Upper lobe of right lung (tissue), 1 donor: Measurements from ENCODE around the gene RBM5. TPM values are rescaled to one million over a fixed set of nuclear protein-coding genes. Genes with fewer than 3 reads are reported as not detected.

Experiments
- ATAC-seq: fragments of 200-7000 bp; cut with Tn5 transposase; one replicate; pipeline ENCODE4 v1.9.1; 2020; ENCODE audit warnings: mild to moderate bottlenecking, moderate library complexity
- DNase-seq: peaks from one replicate; pipeline ENCODE4 v3.0.0-alpha.2; 2020
- H3K27ac ChIP-seq: fragments of 200-600 bp; one replicate; pipeline ENCODE4 v1.8.0; 2022
- H3K27me3 ChIP-seq: fragments of 200-600 bp; one replicate; pipeline ENCODE4 v1.8.0; 2022; ENCODE audit warnings: mild to moderate bottlenecking
- H3K36me3 ChIP-seq: fragments of 200-600 bp; one replicate; pipeline ENCODE4 v1.8.0; 2022
- H3K4me1 ChIP-seq: fragments of 200-600 bp; one replicate; pipeline ENCODE4 v1.8.0; 2022
- H3K4me3 ChIP-seq: fragments of 200-600 bp; one replicate; pipeline ENCODE4 v1.8.0; 2022; ENCODE audit warnings: mild to moderate bottlenecking
- H3K9me3 ChIP-seq: fragments of 200-600 bp; one replicate; pipeline ENCODE4 v1.8.0; 2022
- intact Hi-C: fragments of 100-400 bp; cut with DNase I; formaldehyde crosslinking; loops from one replicate; pipeline ENCODE4 v1.11.0; 2022
- long read RNA-seq: library from polyadenylated mRNA; unstranded; transcript quantifications from one replicate; pipeline ENCODE4 v2.0.0, GENCODE V29; 2021
- total RNA-seq: library from RNA; stranded (reverse); fragmentation: NEBNext Ultra II Directional; extraction: Animal tissue kit (Norgen Biotek cat#: 25700); gene quantifications from one replicate; pipeline ENCODE4 v1.2.1, GENCODE V29; 2021
- TF ChIP-seq, protein P1 (sequence below): fragments of 200-600 bp; IDR thresholded peaks from one replicate; pipeline ENCODE4 v1.8.0; 2022; ENCODE audit warnings: antibody characterized with exemption
- donor health status: DM: no; HTN: yes; CAD: no; lungs with severe emphysema.

The RBM5 gene
- total RNA-seq: 161 TPM
- long read RNA-seq, transcript RBM5-201 (25 exons, 3,188 nt): major isoform, 33 of 82 reads
- long read RNA-seq, partial matches to known transcripts: 17 of 82 reads
- long read RNA-seq, other reads (novel, unspliced or antisense): 31 of 82 reads

DNA sequence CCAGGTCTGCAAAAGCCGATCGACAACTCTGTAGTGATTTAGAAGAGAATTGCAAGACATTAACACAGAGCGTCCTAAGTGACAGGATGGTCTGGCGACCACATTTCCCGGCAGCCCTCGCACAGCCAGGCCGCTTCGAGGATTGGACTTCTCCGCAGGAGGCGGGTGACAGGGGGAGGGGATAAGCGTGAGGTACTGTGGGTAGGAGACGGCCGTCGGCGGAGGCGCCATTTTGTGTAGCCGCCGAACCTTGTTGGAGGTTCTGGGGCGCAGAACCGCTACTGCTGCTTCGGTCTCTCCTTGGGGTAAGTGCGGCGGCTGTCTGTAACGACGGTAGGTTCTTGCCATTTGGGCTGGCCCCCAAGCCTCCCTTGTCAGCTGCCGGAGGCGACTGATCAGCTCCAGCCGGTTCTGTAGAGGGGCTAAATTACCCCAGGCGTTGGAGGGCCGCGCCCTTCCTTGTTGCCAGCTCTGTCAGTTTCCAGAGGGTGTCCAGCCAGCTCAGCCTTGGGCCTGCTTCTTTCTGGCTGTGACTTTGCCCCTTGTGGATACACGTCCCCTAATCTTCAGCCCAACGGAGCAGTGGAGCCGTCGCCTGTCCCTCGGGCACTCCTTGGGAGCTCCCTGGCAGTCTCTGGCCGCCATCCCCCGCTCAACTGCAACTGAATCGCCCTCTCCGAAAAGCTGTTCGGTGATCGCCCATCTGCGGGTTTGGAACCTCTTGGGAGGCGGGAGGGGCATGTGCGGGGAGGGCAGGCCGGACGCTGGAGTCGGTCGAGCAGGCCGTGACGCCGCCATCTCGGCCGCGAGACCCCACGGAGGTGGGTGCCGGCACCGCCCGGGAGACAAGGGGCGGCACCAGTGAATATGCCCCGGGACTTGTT, at the start of gene RBM5:
Gene RBM5, plus strand, starts transcription at position 195 of the 884 bp plus-strand sequence. CDS start 1,516 bp downstream, outside the sequence.
- Histone ChIP-seq H3K27ac (peak within 1 kb of the TSS; percentile 99), H3K4me1 (peaks cover 18% of the 10 kb centered on the region), H3K9me3 (no peaks in the 10 kb centered on the region), H3K36me3 (peaks cover 38% of the 10 kb centered on the region), H3K27me3 (no peaks in the 10 kb centered on the region), H3K4me3 (peak within 1 kb of the TSS; percentile 100)
- TF ChIP-seq, protein P1, sequence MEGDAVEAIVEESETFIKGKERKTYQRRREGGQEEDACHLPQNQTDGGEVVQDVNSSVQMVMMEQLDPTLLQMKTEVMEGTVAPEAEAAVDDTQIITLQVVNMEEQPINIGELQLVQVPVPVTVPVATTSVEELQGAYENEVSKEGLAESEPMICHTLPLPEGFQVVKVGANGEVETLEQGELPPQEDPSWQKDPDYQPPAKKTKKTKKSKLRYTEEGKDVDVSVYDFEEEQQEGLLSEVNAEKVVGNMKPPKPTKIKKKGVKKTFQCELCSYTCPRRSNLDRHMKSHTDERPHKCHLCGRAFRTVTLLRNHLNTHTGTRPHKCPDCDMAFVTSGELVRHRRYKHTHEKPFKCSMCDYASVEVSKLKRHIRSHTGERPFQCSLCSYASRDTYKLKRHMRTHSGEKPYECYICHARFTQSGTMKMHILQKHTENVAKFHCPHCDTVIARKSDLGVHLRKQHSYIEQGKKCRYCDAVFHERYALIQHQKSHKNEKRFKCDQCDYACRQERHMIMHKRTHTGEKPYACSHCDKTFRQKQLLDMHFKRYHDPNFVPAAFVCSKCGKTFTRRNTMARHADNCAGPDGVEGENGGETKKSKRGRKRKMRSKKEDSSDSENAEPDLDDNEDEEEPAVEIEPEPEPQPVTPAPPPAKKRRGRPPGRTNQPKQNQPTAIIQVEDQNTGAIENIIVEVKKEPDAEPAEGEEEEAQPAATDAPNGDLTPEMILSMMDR: no peak
- intact Hi-C loops: no loop called here
- ATAC-seq (peak; percentile 100), DNase-seq (peak; percentile 96)

DNA sequence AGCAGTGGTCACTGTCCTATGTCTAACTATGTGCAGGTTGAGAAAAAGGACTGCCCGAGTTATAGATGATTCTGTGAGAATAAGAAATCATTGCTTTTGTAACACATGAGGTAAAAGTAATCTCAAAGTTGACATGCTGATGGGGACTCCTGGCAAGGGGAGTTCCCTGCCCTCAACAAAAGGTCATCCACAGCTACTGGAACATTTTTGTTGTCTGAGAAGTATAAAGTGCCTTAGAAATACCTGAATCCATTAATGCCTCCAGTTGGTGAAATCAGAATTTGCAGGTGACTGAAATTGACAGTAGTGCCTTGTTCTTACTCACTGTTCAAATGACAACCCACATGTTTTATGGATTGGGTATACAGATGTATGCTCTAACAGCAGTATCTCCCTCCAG, 43.7 kb upstream of the RBM5 start:
- Histone ChIP-seq H3K27ac (no peak overlapping the region), H3K36me3 (peaks cover 25% of the 10 kb centered on the region)
- intact Hi-C loops: no loop called here

DNA sequence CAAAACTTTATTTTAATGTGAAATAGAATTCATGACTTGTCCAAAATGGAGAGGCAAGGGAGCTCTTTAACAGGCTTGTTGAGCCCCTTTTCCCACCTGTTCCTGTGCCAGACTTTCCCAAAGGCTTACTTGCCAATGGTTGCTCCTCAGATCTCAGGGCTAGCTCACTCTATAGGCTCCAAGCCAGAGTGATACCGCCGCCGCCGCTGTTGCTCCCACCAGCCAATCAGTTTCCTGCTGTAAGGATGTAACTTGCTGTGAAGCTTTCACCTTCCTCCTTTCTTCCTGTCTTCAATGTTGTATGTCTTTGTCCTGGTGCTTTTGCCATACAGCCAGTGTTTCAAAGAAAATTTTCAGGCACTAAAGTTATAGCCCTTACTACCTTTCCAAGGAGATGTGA, 41.3 kb upstream of the RBM5 start:
- ATAC-seq (no peak), DNase-seq (no peak)

More for the DNA sequence above, 43.7 kb upstream of the RBM5 start:
- TF ChIP-seq, protein P1: no peak
- Histone ChIP-seq H3K4me1 (no peaks in the 10 kb centered on the region), H3K4me3 (no peak overlapping the region), H3K9me3 (no peaks in the 10 kb centered on the region), H3K27me3 (no peaks in the 10 kb centered on the region)
- ATAC-seq (no peak), DNase-seq (no peak)

DNA sequence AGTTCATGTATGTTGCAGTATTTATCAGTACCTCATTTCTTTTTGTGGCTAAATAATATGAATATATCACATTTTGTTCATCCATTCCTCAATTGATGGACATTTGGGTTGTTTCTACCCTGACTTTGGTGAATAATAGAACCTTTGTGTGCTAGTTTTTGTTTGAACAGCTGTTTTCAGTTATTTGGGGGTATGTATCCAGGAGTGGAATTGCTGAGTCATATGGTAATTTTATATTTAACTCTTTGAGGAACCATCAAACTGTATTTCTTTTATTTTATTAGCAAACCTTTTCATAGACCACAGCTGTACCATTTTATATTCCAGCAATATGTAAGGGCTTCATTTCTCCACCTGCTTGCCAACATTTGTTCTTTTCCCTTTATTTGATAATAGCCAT, 38.4 kb upstream of the RBM5 start:
- no peak for DNase-seq
- Histone ChIP-seq H3K4me1 (no peaks in the 10 kb centered on the region), H3K4me3 (no peak overlapping the region), H3K36me3 (peaks cover 71% of the 10 kb centered on the region), H3K27ac (no peak overlapping the region), H3K9me3 (no peaks in the 10 kb centered on the region), H3K27me3 (no peaks in the 10 kb centered on the region)
- TF ChIP-seq, protein P1: no peak
- intact Hi-C loops: no loop called here
- ATAC-seq: no peak

More for the DNA sequence above, 41.3 kb upstream of the RBM5 start:
- Histone ChIP-seq H3K27ac (no peak overlapping the region), H3K36me3 (peaks cover 48% of the 10 kb centered on the region), H3K27me3 (no peaks in the 10 kb centered on the region), H3K4me1 (no peaks in the 10 kb centered on the region), H3K4me3 (no peak overlapping the region), H3K9me3 (no peaks in the 10 kb centered on the region)
- TF ChIP-seq, protein P1: no peak
- intact Hi-C loops: no loop called here

DNA sequence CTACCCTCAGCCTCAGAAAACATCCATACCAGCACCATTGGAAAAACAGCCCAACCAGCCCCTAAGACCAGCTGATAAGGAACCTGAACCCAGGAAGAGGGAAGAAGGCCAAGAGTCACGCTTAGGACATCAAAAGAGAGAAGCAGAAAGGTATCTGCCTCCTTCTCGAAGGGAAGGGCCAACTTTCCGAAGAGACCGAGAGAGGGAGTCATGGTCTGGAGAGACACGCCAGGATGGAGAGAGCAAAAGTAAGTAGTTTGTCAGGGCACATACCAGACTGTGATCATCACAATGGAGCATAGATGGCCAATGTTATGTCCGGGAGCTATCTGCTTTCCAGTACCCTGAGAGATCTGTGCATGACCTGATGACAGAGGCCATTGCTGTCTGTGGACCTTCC, 31.0 kb upstream of the RBM5 start:
- H3K27ac ChIP-seq: no peak overlapping the region
- no peak for DNase-seq
- no peak for ATAC-seq
- intact Hi-C loops: no loop called here
- H3K9me3 ChIP-seq: no peaks in the 10 kb centered on the region
- H3K4me3 ChIP-seq: no peak overlapping the region
- H3K36me3 ChIP-seq: peaks cover 92% of the 10 kb centered on the region
- no peaks in the 10 kb centered on the region for H3K4me1 ChIP-seq
- H3K27me3 ChIP-seq: no peaks in the 10 kb centered on the region
- TF ChIP-seq, protein P1: no peak
